WTC11 (cell line): ENCODE results near the gene CAMTA1. TPM values are rescaled to one million over a fixed set of nuclear protein-coding genes. Genes with fewer than 3 reads are reported as not detected.

Experiments
- ATAC-seq: fragments of 200-7000 bp; cut with Tn5 transposase; 2 replicates; pipeline ENCODE4 v1.10.0; 2021; ENCODE audit warnings: mild to moderate bottlenecking, moderate library complexity
- CTCF ChIA-PET: fragments of 300-600 bp; sonication (Branson Sonifier 250); formaldehyde crosslinking; loops from one replicate; lab custom pipeline; 2021; ENCODE audit warnings: antibody characterized with exemption; lab: Charles Lee
- POLR2A ChIA-PET: fragments of 350-600 bp; sonication (Branson Sonifier 250); formaldehyde crosslinking; loops from one replicate; lab custom pipeline; 2021; ENCODE audit warnings: antibody characterized with exemption; lab: Charles Lee
- DNase-seq: peaks from one replicate; pipeline ENCODE4 v3.0.0; 2021; ENCODE audit warnings: low spot score
- H3K27ac Mint-ChIP-seq: 2 replicates; pipeline ENCODE4 v1.8.0; 2021; ENCODE audit warnings: mixed read lengths
- H3K27me3 Mint-ChIP-seq: 2 replicates; pipeline ENCODE4 v1.8.0; 2021; ENCODE audit warnings: low read depth, mild to moderate bottlenecking, moderate library complexity, mixed read lengths
- H3K36me3 Mint-ChIP-seq: 2 replicates; pipeline ENCODE4 v1.8.0; 2021; ENCODE audit warnings: mixed read lengths
- H3K4me1 Mint-ChIP-seq: 2 replicates; pipeline ENCODE4 v1.8.0; 2022; ENCODE audit warnings: mixed read lengths
- H3K4me3 Mint-ChIP-seq: 2 replicates; pipeline ENCODE4 v1.8.0; 2021; ENCODE audit warnings: mild to moderate bottlenecking, moderate library complexity, mixed read lengths
- H3K9me3 Mint-ChIP-seq: 2 replicates; pipeline ENCODE4 v1.8.0; 2021; ENCODE audit warnings: mixed read lengths
- ARID4B ChIP-seq: sonication (generic); formaldehyde crosslinking; IDR thresholded peaks from 2 replicates; pipeline ENCODE4 v1.8.0; 2023; ENCODE audit warnings: missing genetic modification reagents, mild to moderate bottlenecking, borderline replicate concordance
- ATF1 ChIP-seq: sonication (generic); formaldehyde crosslinking; IDR thresholded peaks from 2 replicates; pipeline ENCODE4 v1.8.1; 2023; ENCODE audit warnings: mild to moderate bottlenecking, moderate library complexity, missing genetic modification reagents
- ATF2 ChIP-seq: sonication (generic); formaldehyde crosslinking; IDR thresholded peaks from 2 replicates; pipeline ENCODE4 v1.8.1; 2022; ENCODE audit warnings: low read depth, missing genetic modification reagents, borderline replicate concordance
- CBFB ChIP-seq: sonication (generic); formaldehyde crosslinking; IDR thresholded peaks from 2 replicates; pipeline ENCODE4 v1.8.1; 2022; ENCODE audit warnings: mild to moderate bottlenecking, low read depth, missing genetic modification reagents
- CDX4 ChIP-seq: fragments of 250-450 bp; sonication (Bioruptor Pico); IDR thresholded peaks from 2 replicates; pipeline ENCODE4 v1.9.0; 2021; ENCODE audit warnings: moderate library complexity, mild to moderate bottlenecking, inconsistent platforms, borderline replicate concordance
- E2F1 ChIP-seq: sonication (generic); formaldehyde crosslinking; IDR thresholded peaks from 2 replicates; pipeline ENCODE4 v1.8.0; 2022; ENCODE audit warnings: mild to moderate bottlenecking, missing genetic modification reagents
- ERG ChIP-seq: fragments of 250-450 bp; sonication (Bioruptor Pico); IDR thresholded peaks from 2 replicates; pipeline ENCODE4 v1.8.0; 2021; ENCODE audit warnings: mild to moderate bottlenecking
- JUN ChIP-seq: sonication (generic); formaldehyde crosslinking; IDR thresholded peaks from 2 replicates; pipeline ENCODE4 v1.8.0; 2023; ENCODE audit warnings: mild to moderate bottlenecking, missing genetic modification reagents
- MYBL2 ChIP-seq: sonication (generic); formaldehyde crosslinking; IDR thresholded peaks from 2 replicates; pipeline ENCODE4 v1.8.1; 2023; ENCODE audit warnings: mild to moderate bottlenecking, moderate library complexity, missing genetic modification reagents
- NR3C1 ChIP-seq: sonication (generic); formaldehyde crosslinking; conservative IDR thresholded peaks from 2 replicates; pipeline ENCODE4 v1.8.1; 2023; ENCODE audit warnings: low read depth, mild to moderate bottlenecking, missing genetic modification reagents
- PRDM15 ChIP-seq: sonication (generic); formaldehyde crosslinking; IDR thresholded peaks from 2 replicates; pipeline ENCODE4 v1.8.0; 2022; ENCODE audit warnings: missing genetic modification reagents
- RORB ChIP-seq: fragments of 250-450 bp; sonication (Bioruptor Pico); IDR thresholded peaks from 2 replicates; pipeline ENCODE4 v1.9.0; 2021; ENCODE audit warnings: mild to moderate bottlenecking
- SOX15 ChIP-seq: fragments of 250-450 bp; sonication (Bioruptor Pico); IDR thresholded peaks from 2 replicates; pipeline ENCODE4 v1.9.0; 2021; ENCODE audit warnings: mild to moderate bottlenecking
- ZBTB43 ChIP-seq: sonication (generic); formaldehyde crosslinking; IDR thresholded peaks from 2 replicates; pipeline ENCODE4 v1.8.1; 2023; ENCODE audit warnings: mild to moderate bottlenecking, missing genetic modification reagents
- ZNF121 ChIP-seq: sonication (generic); formaldehyde crosslinking; IDR thresholded peaks from 2 replicates; pipeline ENCODE4 v1.8.0; 2023; ENCODE audit warnings: missing genetic modification reagents
- ZNF138 ChIP-seq: sonication (generic); formaldehyde crosslinking; conservative IDR thresholded peaks from 2 replicates; pipeline ENCODE4 v1.8.1; 2022; ENCODE audit warnings: mild to moderate bottlenecking, moderate library complexity, missing genetic modification reagents
- ZNF396 ChIP-seq: fragments of 250-450 bp; sonication (Bioruptor Pico); IDR thresholded peaks from 2 replicates; pipeline ENCODE4 v1.8.0; 2021; ENCODE audit warnings: mild to moderate bottlenecking, moderate library complexity, borderline replicate concordance
- total RNA-seq: library from RNA; stranded (reverse); gene quantifications from 3 replicates; pipeline ENCODE4 v1.2.3, GENCODE V29; 2021

Gene CAMTA1
- total RNA-seq, 1 experiment from 2014 or later: 86.4 TPM

GRCh38 chr1:7259955-7260354, 474.7 kb downstream of the CAMTA1 start:
- Mint-ChIP-seq H3K4me3 (no peak overlapping the region), H3K27ac (no peak overlapping the region), H3K9me3 (no peaks in the 10 kb centered on the region)
- no peak for DNase-seq
- POLR2A ChIA-PET: no interaction called here
- no peak for TF ChIP-seq CDX4 (CRISPR knock-in tag)
- TF ChIP-seq SOX15 (CRISPR knock-in tag): no peak
- TF ChIP-seq RORB (CRISPR knock-in tag): no peak
- no peak for TF ChIP-seq ZNF138 (CRISPR knock-in tag)
- no peak for TF ChIP-seq CBFB (CRISPR knock-in tag)
- TF ChIP-seq ATF2 (CRISPR knock-in tag): no peak
- TF ChIP-seq NR3C1 (CRISPR knock-in tag): no peak
- no peak for TF ChIP-seq PRDM15 (CRISPR knock-in tag)
- TF ChIP-seq ATF1: no peak
- TF ChIP-seq JUN (CRISPR knock-in tag): no peak
- no peak for TF ChIP-seq E2F1 (CRISPR knock-in tag)
- no peak for TF ChIP-seq MYBL2 (CRISPR knock-in tag)
- TF ChIP-seq ZNF396 (CRISPR knock-in tag): no peak
- no peak for TF ChIP-seq ARID4B (CRISPR knock-in tag)
- TF ChIP-seq ERG (CRISPR knock-in tag): no peak
- no peak for TF ChIP-seq ZNF121 (CRISPR knock-in tag)
- no peak for TF ChIP-seq ZBTB43 (CRISPR knock-in tag)
- TF ChIP-seq, all 79 proteins: peak for 0
- CTCF ChIA-PET: no interaction called here
- Mint-ChIP-seq H3K27me3 (no peaks in the 10 kb centered on the region), H3K4me1 (peaks cover 21% of the 10 kb centered on the region), H3K36me3 (no peaks in the 10 kb centered on the region)
- ATAC-seq: no peak
